PC-9 (cell line): ENCODE data around the gene CHIC2. TPM values are rescaled to one million over a fixed set of nuclear protein-coding genes. Genes with fewer than 3 reads are reported as not detected.
"Not testable (repeated sequence)": the region's sequence is repeated elsewhere in the genome, so short reads cannot be mapped to it uniquely, and the experiment has no call there.

Experiments
- Bru-seq: library from RNA; stranded (reverse); fragments of 400-500 nt; gene quantifications from one replicate; lab custom pipeline; 2021; lab: Mats Ljungman, UMichigan
- BruChase-seq, 2 experiments: library from RNA; stranded (reverse); fragments of 400-500 nt; gene quantifications; one replicate each; lab custom pipeline; 2021; lab: Mats Ljungman, UMichigan
- BruUV-seq: library from RNA; stranded (reverse); fragments of 400-500 nt; replicated peaks from 2 replicates; lab custom pipeline; 2021; lab: Mats Ljungman, UMichigan
- CTCF ChIA-PET: fragments of 300-600 bp; sonication (Branson Sonifier 250); formaldehyde crosslinking; loops from one replicate; lab custom pipeline; 2022; ENCODE audit warnings: antibody characterized with exemption; lab: Charles Lee
- POLR2A ChIA-PET: fragments of 300-600 bp; sonication (Branson Sonifier 250); formaldehyde crosslinking; loops from one replicate; lab custom pipeline; 2022; ENCODE audit warnings: antibody characterized with exemption; ENCODE audit not compliant: unreplicated experiment; lab: Charles Lee
- DNase-seq, 2 experiments: peaks; one replicate each; pipeline versions ENCODE4 v3.0.0 to v3.0.0-alpha.2; 2015 to 2022; ENCODE audit warnings: mixed read lengths in 1 of 2
- H2AFZ ChIP-seq: fragments of 200-600 bp; sonication (generic); 2 replicates; pipeline ENCODE4 v1.8.1; 2017; ENCODE audit warnings: antibody characterized with exemption
- H3F3A ChIP-seq: fragments of 200-600 bp; sonication (generic); 2 replicates; pipeline ENCODE4 v1.8.1; 2017; ENCODE audit warnings: antibody characterized with exemption, mild to moderate bottlenecking, low read depth; ENCODE audit not compliant: insufficient read depth
- H3K27ac ChIP-seq: fragments of 200-600 bp; sonication (generic); 2 replicates; pipeline ENCODE4 v1.6.1; 2016; ENCODE audit warnings: mixed run types
- H3K27me3 ChIP-seq: fragments of 200-600 bp; sonication (generic); 2 replicates; pipeline ENCODE4 v1.6.1; 2016; ENCODE audit warnings: low read depth, mixed run types; ENCODE audit not compliant: insufficient read depth
- H3K36me3 ChIP-seq: fragments of 200-600 bp; sonication (generic); 2 replicates; pipeline ENCODE4 v1.6.1; 2016; ENCODE audit warnings: low read depth, mixed run types
- H3K4me1 ChIP-seq: fragments of 200-600 bp; sonication (generic); replicated peaks from 2 replicates; pipeline ENCODE4 v1.6.1; 2016; ENCODE audit warnings: mixed run types; ENCODE audit not compliant: insufficient read depth
- H3K4me2 ChIP-seq: fragments of 200-600 bp; sonication (generic); 2 replicates; pipeline ENCODE4 v1.6.1; 2017; ENCODE audit warnings: mixed run types
- H3K4me3 ChIP-seq: fragments of 200-600 bp; sonication (generic); 2 replicates; pipeline ENCODE4 v1.6.1; 2016; ENCODE audit warnings: mixed run types
- H3K79me2 ChIP-seq: fragments of 200-600 bp; sonication (generic); 2 replicates; pipeline ENCODE4 v1.6.1; 2017; ENCODE audit warnings: low read depth, mixed run types
- H3K9me2 ChIP-seq: fragments of 200-600 bp; sonication (generic); 2 replicates; pipeline ENCODE4 v1.8.1; 2017; ENCODE audit warnings: mild to moderate bottlenecking; ENCODE audit not compliant: insufficient read depth
- H3K9me3 ChIP-seq: fragments of 200-600 bp; sonication (generic); 2 replicates; pipeline ENCODE4 v1.8.1; 2016; ENCODE audit warnings: low read depth; ENCODE audit not compliant: insufficient read depth
- H4K20me1 ChIP-seq: fragments of 200-600 bp; sonication (generic); 2 replicates; pipeline ENCODE4 v1.8.1; 2017; ENCODE audit not compliant: insufficient read depth
- CTCF ChIP-seq: fragments of 200-600 bp; sonication (generic); conservative IDR thresholded peaks from 2 replicates; pipeline ENCODE4 v1.6.1; 2017; ENCODE audit warnings: mixed run types, antibody characterized with exemption, mild to moderate bottlenecking, moderate library complexity
- EZH2 ChIP-seq: fragments of 200-600 bp; sonication (generic); IDR thresholded peaks from 2 replicates; pipeline ENCODE4 v1.8.0; 2017; ENCODE audit warnings: antibody characterized with exemption, low read depth
- intact Hi-C: fragments of 100-400 bp; cut with micrococcal nuclease; formaldehyde crosslinking; loops from one replicate; pipeline ENCODE4 v1.10.0; 2022; ENCODE audit not compliant: unreplicated experiment
- long read RNA-seq: library from polyadenylated mRNA; stranded (forward); transcript quantifications from one replicate; pipeline ENCODE4 v2.0.0, GENCODE V29; 2022
- total RNA-seq: library from RNA; stranded (reverse); gene quantifications from 2 replicates; pipeline ENCODE4 v1.2.3, GENCODE V29; 2021

The CHIC2 gene
- total RNA-seq (8.7 and 12.1 TPM in 2 replicates), Bru-seq, nascent RNA (percentile 88 among the genes with signal in this experiment), BruChase-seq, experiment 1, labeled RNA remaining after a 2-hour chase (percentile 85 among the genes with signal in this experiment), BruChase-seq, experiment 2, labeled RNA remaining after a 6-hour chase (percentile 60 among the genes with signal in this experiment)
- long read RNA-seq, transcript CHIC2-201 (6 exons, 1,194 nt): major isoform, 41 of 46 reads
- long read RNA-seq, partial matches to known transcripts: 0 of 46 reads
- long read RNA-seq, other reads (novel, unspliced or antisense): 1 of 46 reads

DNA sequence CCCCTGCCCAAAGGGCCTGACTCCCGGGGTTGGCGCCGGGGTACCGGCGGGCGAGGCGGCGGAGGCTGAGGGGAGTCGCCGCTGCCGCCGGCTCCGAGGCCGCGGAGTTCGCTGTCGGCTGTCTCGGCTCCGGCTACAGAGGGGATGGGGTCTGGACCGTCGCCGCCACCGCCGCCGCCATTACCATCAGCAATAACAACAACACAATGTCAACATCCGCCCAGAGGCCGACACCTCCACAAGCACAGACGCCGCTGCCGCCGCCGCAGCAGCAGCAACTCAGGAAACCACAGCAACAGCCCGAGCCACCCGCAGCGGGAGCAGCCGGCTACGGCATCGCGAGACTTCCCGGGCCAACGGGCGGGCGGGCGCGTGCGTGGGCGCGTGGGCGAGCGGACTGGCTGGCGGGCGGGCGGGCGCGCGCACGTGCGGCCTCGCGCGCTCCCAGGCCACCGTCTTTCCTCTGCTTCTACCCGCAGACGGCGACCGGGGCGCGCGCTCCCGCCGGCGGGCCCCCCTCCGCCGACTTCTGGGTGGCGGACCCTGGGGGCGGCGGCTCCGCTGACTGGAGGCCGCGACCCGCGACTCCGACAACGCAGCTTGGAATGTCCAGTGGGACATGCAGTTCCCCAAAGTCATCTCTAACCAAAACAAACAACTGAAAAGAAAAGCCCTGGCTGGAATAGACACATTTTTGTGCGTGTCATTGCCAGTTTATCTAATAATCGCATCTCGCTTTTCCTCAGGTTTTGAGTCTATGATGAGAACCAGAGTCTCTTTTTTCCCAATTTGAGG lies at the start of gene CHIC2:
CHIC2 (minus strand) TSS at position 289 of the 795 bp plus-strand sequence. CDS start 305 bp downstream, outside the sequence.
- Histone ChIP-seq H3K27me3 (no peaks in the 10 kb centered on the region), H3F3A (peaks cover 15% of the 10 kb centered on the region; the same call in 1 of the 2 replicates), H3K36me3 (0 out of 2 replicates have a peak, but pooled peaks cover 4% of the 10 kb centered on the region), H3K9me2 (no peaks in the 10 kb centered on the region), H3K4me3 (peak within 1 kb of the TSS; percentile 90), H3K4me1 (peaks cover 41% of the 10 kb centered on the region), H3K27ac (peak within 1 kb of the TSS; percentile 59), H3K4me2 (peak within 1 kb of the TSS; percentile 85), H3K79me2 (peaks cover 46% of the 10 kb centered on the region), H2AFZ (peak within 1 kb of the TSS; percentile 87), H3K9me3 (no peaks in the 10 kb centered on the region), H4K20me1 (peaks cover 8% of the 10 kb centered on the region; the same call in 1 of the 2 replicates)
- TSS peak; percentile 78 for BruUV-seq
- ChIA-PET POLR2A (no interaction called here), CTCF (no interaction called here)
- TF ChIP-seq CTCF (no peak), EZH2 (no peak)
- intact Hi-C loops: loop anchor here (5.0 to 10.0 kb wide), 2 partner anchors 88 to 150 kb away; no protein-coding TSS in a partner anchor
- peak; percentile 70 to 88 for DNase-seq

GRCh38 chr4:54113206-54113605 lies 48.8 kb upstream of the CHIC2 start:
- H3K9me3 ChIP-seq, H3K79me2 ChIP-seq, H3K9me2 ChIP-seq, BruUV-seq, CTCF ChIA-PET, POLR2A ChIA-PET, H3K27me3 ChIP-seq, H3K36me3 ChIP-seq, DNase-seq, H3K27ac ChIP-seq, H3K4me1 ChIP-seq, H2AFZ ChIP-seq, intact Hi-C loops, H3F3A ChIP-seq, H3K4me3 ChIP-seq, H3K4me2 ChIP-seq, H4K20me1 ChIP-seq: not testable (repeated sequence)

DNA sequence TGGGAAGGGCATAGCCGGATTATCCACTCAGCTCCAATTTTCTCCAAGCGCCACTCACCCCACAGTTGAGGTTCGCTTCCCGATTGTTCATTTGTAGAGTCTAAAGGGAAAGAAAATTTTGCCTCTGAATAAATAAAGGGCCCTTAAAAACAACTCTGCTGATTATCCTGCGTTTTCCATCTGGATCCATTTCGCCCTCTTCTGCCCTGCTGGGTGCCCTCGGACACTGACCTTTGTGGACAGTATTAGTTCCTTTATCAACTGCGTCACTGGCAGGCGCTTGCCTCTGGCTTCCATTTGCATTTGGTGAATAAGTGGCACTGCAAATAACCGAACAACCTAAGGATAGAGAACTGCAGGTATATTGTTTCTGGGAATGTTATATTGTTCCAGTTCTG lies 45.6 kb upstream of the CHIC2 start:
- BruUV-seq: no TSS peak
- no peak overlapping the region for H3K4me3 ChIP-seq
- no peak for TF ChIP-seq CTCF
- TF ChIP-seq EZH2: no peak
- no peaks in the 10 kb centered on the region for H3K9me3 ChIP-seq
- CTCF ChIA-PET: no interaction called here
- no peaks in the 10 kb centered on the region for H3K79me2 ChIP-seq
- H3F3A ChIP-seq: no peaks in the 10 kb centered on the region
- no peak for DNase-seq
- no peaks in the 10 kb centered on the region for H4K20me1 ChIP-seq
- POLR2A ChIA-PET: no interaction called here
- H3K4me2 ChIP-seq: no peak overlapping the region
- H3K4me1 ChIP-seq: no peaks in the 10 kb centered on the region
- no peak overlapping the region for H3K27ac ChIP-seq
- intact Hi-C loops: no loop called here
- H3K27me3 ChIP-seq: no peaks in the 10 kb centered on the region
- no peaks in the 10 kb centered on the region for H3K9me2 ChIP-seq
- no peaks in the 10 kb centered on the region for H3K36me3 ChIP-seq
- no peak overlapping the region for H2AFZ ChIP-seq
